DND-41 (cell line): Measurements from ENCODE around the gene GRAMD4.

ENCODE experiments used
- ATAC-seq: fragments of 200-7000 bp; cut with Tn5 transposase; 3 replicates; pipeline ENCODE4 v1.9.1; 2021; ENCODE audit warnings: low read depth; ENCODE audit not compliant: insufficient read depth
- DNase-seq: peaks from one replicate; pipeline ENCODE4 v3.0.0-alpha.2; 2020
- H2AFZ ChIP-seq: 2 replicates; pipeline ENCODE4 v1.6.0; 2012; ENCODE audit warnings: low read depth, low read length
- H3K27ac ChIP-seq: 2 replicates; pipeline ENCODE4 v1.5.1; 2012; ENCODE audit warnings: low read length, inconsistent platforms
- H3K27me3 ChIP-seq: fragments of 200-600 bp; sonication (generic); 2 replicates; pipeline ENCODE4 v1.6.0; 2012; ENCODE audit warnings: low read length, mild to moderate bottlenecking, inconsistent platforms; ENCODE audit not compliant: insufficient read depth, poor library complexity
- H3K36me3 ChIP-seq: 2 replicates; pipeline ENCODE4 v1.5.1; 2012; ENCODE audit warnings: low read length, inconsistent platforms; ENCODE audit not compliant: insufficient read depth
- H3K4me1 ChIP-seq: 2 replicates; pipeline ENCODE4 v1.5.1; 2012; ENCODE audit warnings: mild to moderate bottlenecking, low read length; ENCODE audit not compliant: insufficient read depth
- H3K4me2 ChIP-seq: 2 replicates; pipeline ENCODE4 v1.6.0; 2012; ENCODE audit warnings: mild to moderate bottlenecking, moderate library complexity, low read length, inconsistent platforms; ENCODE audit not compliant: insufficient read depth
- H3K4me3 ChIP-seq, 2 experiments: fragments of 200-600 bp in 1 of 2; shearing (Covaris generic) in 1 of 2; 2 replicates each; pipeline ENCODE4 v1.5.1; 2012 to 2016; ENCODE audit warnings: inconsistent platforms in 2 of 2, low read length in 2 of 2, mild to moderate bottlenecking in 2 of 2, low read depth in 1 of 2, moderate library complexity in 1 of 2
- H3K79me2 ChIP-seq: 2 replicates; pipeline ENCODE4 v1.6.0; 2012; ENCODE audit warnings: low read length, inconsistent platforms; ENCODE audit not compliant: insufficient read depth
- H3K9ac ChIP-seq: 2 replicates; pipeline ENCODE4 v1.6.0; 2012; ENCODE audit warnings: low read depth, mild to moderate bottlenecking, inconsistent platforms, low read length, moderate library complexity
- H3K9me3 ChIP-seq: 2 replicates; pipeline ENCODE4 v1.5.1; 2012; ENCODE audit warnings: low read length, moderate library complexity, mild to moderate bottlenecking, inconsistent platforms; ENCODE audit not compliant: insufficient read depth, severe bottlenecking
- H4K20me1 ChIP-seq: 2 replicates; pipeline ENCODE4 v1.6.0; 2012; ENCODE audit warnings: low read length; ENCODE audit not compliant: insufficient read depth
- CTCF ChIP-seq: IDR thresholded peaks from 2 replicates; pipeline ENCODE4 v1.5.1; 2012; ENCODE audit warnings: borderline replicate concordance, low read length, moderate library complexity, mild to moderate bottlenecking; ENCODE audit not compliant: poor library complexity, severe bottlenecking; ENCODE audit errors: extremely low read depth
- EZH2 ChIP-seq: IDR thresholded peaks from 3 replicates; pipeline ENCODE4 v1.6.1; 2012; ENCODE audit warnings: borderline replicate concordance, low read depth, mild to moderate bottlenecking, moderate library complexity, low read length, inconsistent platforms; ENCODE audit not compliant: severe bottlenecking

GRAMD4 gene

GRCh38 chr22:46663436-46664100, 43.4 kb downstream of the GRAMD4 start:
- Histone ChIP-seq H3K9ac (no peak overlapping the region), H3K36me3 (peaks cover 100% of the 10 kb centered on the region), H3K9me3 (no peaks in the 10 kb centered on the region), H3K79me2 (peaks cover 41% of the 10 kb centered on the region), H3K27ac (no peak overlapping the region), H3K4me3 (no peak overlapping the region), H3K4me2 (no peak overlapping the region), H4K20me1 (peaks cover 73% of the 10 kb centered on the region), H3K27me3 (no peaks in the 10 kb centered on the region), H3K4me1 (no peaks in the 10 kb centered on the region), H2AFZ (no peak overlapping the region)
- TF ChIP-seq CTCF: no peak
- no peak for TF ChIP-seq EZH2
- DNase-seq: no peak
- no peak for ATAC-seq

GRCh38 chr22:46664301-46664855, 44.2 kb downstream of the GRAMD4 start:
- Histone ChIP-seq H3K9me3 (no peaks in the 10 kb centered on the region), H4K20me1 (peaks cover 66% of the 10 kb centered on the region), H3K4me2 (no peak overlapping the region), H3K4me3 (no peak overlapping the region), H3K79me2 (peaks cover 34% of the 10 kb centered on the region), H3K36me3 (peaks cover 100% of the 10 kb centered on the region), H2AFZ (no peak overlapping the region), H3K27me3 (no peaks in the 10 kb centered on the region), H3K27ac (no peak overlapping the region), H3K9ac (no peak overlapping the region), H3K4me1 (no peaks in the 10 kb centered on the region)
- no peak for DNase-seq
- TF ChIP-seq EZH2 (no peak), CTCF (no peak)
- ATAC-seq: no peak

- ATAC-seq (no peak), DNase-seq (no peak)
- H3K9ac ChIP-seq: no peak overlapping the region
- H3K9me3 ChIP-seq: no peaks in the 10 kb centered on the region
- no peak overlapping the region for H2AFZ ChIP-seq
- no peaks in the 10 kb centered on the region for H3K27me3 ChIP-seq
- peaks cover 98% of the 10 kb centered on the region for H3K36me3 ChIP-seq
- H3K4me1 ChIP-seq: no peaks in the 10 kb centered on the region
- H3K4me3 ChIP-seq: no peak overlapping the region
- no peak overlapping the region for H3K4me2 ChIP-seq
- peaks cover 57% of the 10 kb centered on the region for H4K20me1 ChIP-seq
- no peak for TF ChIP-seq CTCF
- no peak overlapping the region for H3K27ac ChIP-seq
- H3K79me2 ChIP-seq: peaks cover 27% of the 10 kb centered on the region
These were observed 45.0 kb downstream of the GRAMD4 start for GRCh38 chr22:46665151-46665695.
